Common myeloid progenitor, CD34-positive (primary cell): Measurements from ENCODE around the gene NRL.

ENCODE experiments used
- CTCF ChIA-PET: fragments of 350-600 bp; sonication (Branson Sonifier 250); formaldehyde crosslinking; loops from one replicate; lab custom pipeline; 2021; ENCODE audit warnings: antibody characterized with exemption; lab: Charles Lee
- POLR2A ChIA-PET: fragments of 350-600 bp; sonication (Branson Sonifier 250); formaldehyde crosslinking; loops from one replicate; lab custom pipeline; 2021; ENCODE audit warnings: antibody characterized with exemption; lab: Charles Lee
- DNase-seq, 3 donors: peaks; one replicate each; pipeline versions ENCODE4 v3.0.0 to v3.0.0-alpha.2; 2013
- H3K27ac ChIP-seq, 2 experiments: 1 replicate in 1 of 2; 2 replicates in 1 of 2; pipeline ENCODE4 v1.7.0; 2013; ENCODE audit warnings: inconsistent platforms in 2 of 2, low read length in 2 of 2, mild to moderate bottlenecking in 2 of 2, low read depth in 1 of 2, moderate library complexity in 1 of 2; ENCODE audit not compliant: severe bottlenecking in 2 of 2, insufficient read depth in 1 of 2, poor library complexity in 1 of 2
- H3K27me3 ChIP-seq, 5 experiments: replicated peaks in 2 of 5; 1 replicate in 3 of 5; 2 replicates in 2 of 5; pipeline versions ENCODE4 v1.6.1 to v1.7.0; 2013; ENCODE audit warnings: low read length in 4 of 5, mild to moderate bottlenecking in 2 of 5, moderate library complexity in 2 of 5, inconsistent platforms in 1 of 5; ENCODE audit not compliant: insufficient read depth in 5 of 5, control insufficient read depth in 4 of 5
- H3K36me3 ChIP-seq, 4 experiments: 1 replicate in 2 of 4; 2 replicates in 2 of 4; pipeline versions ENCODE4 v1.6.1 to v1.7.0; 2013; ENCODE audit warnings: low read length in 3 of 4, control low read depth in 1 of 4, mild to moderate bottlenecking in 1 of 4; ENCODE audit not compliant: control insufficient read depth in 4 of 4, insufficient read depth in 4 of 4
- H3K4me1 ChIP-seq, 4 experiments: 1 replicate in 3 of 4; 2 replicates in 1 of 4; pipeline versions ENCODE4 v1.6.1 to v1.7.1; 2013; ENCODE audit warnings: low read length in 3 of 4, mild to moderate bottlenecking in 3 of 4, control low read depth in 1 of 4, inconsistent platforms in 1 of 4, moderate library complexity in 1 of 4; ENCODE audit not compliant: control insufficient read depth in 4 of 4, insufficient read depth in 4 of 4; ENCODE audit errors: control extremely low read depth in 1 of 4
- H3K4me3 ChIP-seq, 7 experiments: 1 replicate in 4 of 7; 2 replicates in 3 of 7; pipeline versions ENCODE4 v1.5.1 to v1.7.0; 2013; ENCODE audit warnings: mild to moderate bottlenecking in 7 of 7, low read length in 6 of 7, moderate library complexity in 6 of 7, inconsistent platforms in 2 of 7, low read depth in 2 of 7, control low read depth in 1 of 7; ENCODE audit not compliant: insufficient read depth in 4 of 7, control insufficient read depth in 1 of 7; ENCODE audit errors: extremely low read depth in 1 of 7
- H3K9me3 ChIP-seq, 5 experiments: 1 replicate in 4 of 5; 2 replicates in 1 of 5; pipeline versions ENCODE4 v1.6.1 to v1.7.1; 2013; ENCODE audit warnings: low read length in 4 of 5, mild to moderate bottlenecking in 2 of 5, inconsistent platforms in 1 of 5, low read depth in 1 of 5, moderate library complexity in 1 of 5; ENCODE audit not compliant: control insufficient read depth in 4 of 5, insufficient read depth in 2 of 5; ENCODE audit errors: control extremely low read depth in 1 of 5
- WGBS: methylation state at CpG from one replicate; pipeline ENCODE4 v1.1.5; 2013; ENCODE audit not compliant: insufficient coverage; 5-methylcytosine and 5-hydroxymethylcytosine counted together

NRL gene

GRCh38 chr14:24129410-24129998 lies 14.8 kb upstream of the NRL start:
- peaks cover 0 to 20% (median 10%) of the 10 kb centered on the region in 4 experiments for H3K4me1 ChIP-seq
- no peaks in the 10 kb centered on the region for H3K27me3 ChIP-seq
- H3K27ac ChIP-seq = no peak overlapping the region
- ChIA-PET POLR2A (interaction anchor here (1.1 kb wide), 1 partner anchor 13 kb away, joined by 3 read pairs; no protein-coding TSS in a partner anchor), CTCF (interaction anchor here (1.6 to 5.7 kb wide), 2 partner anchors 12 to 20 kb away, joined by 4 to 46 read pairs; partner anchors contain the start of genes DCAF11 and NRL)
- WGBS = 96% methylated on average over 6 of the region's 8 CpGs
- peaks cover 0 to 1% (median 0%) of the 10 kb centered on the region in 4 experiments for H3K36me3 ChIP-seq
- H3K9me3 ChIP-seq = no peaks in the 10 kb centered on the region
- DNase-seq = no peak
- no peak overlapping the region for H3K4me3 ChIP-seq

- DNase-seq = no peak
- no peak overlapping the region for H3K4me3 ChIP-seq
- H3K9me3 ChIP-seq = no peaks in the 10 kb centered on the region
- ChIA-PET CTCF (interaction anchor here (1.2 to 3.1 kb wide), 4 partner anchors 9 to 33 kb away, joined by 5 to 18 read pairs (median 8); partner anchors contain the start of genes DCAF11 and NRL), POLR2A (no interaction called here)
- no peak overlapping the region for H3K27ac ChIP-seq
- peaks cover 0 to 16% (median 10%) of the 10 kb centered on the region in 4 experiments for H3K4me1 ChIP-seq
- H3K27me3 ChIP-seq = no peaks in the 10 kb centered on the region
- peaks cover 7 to 19% (median 14%) of the 10 kb centered on the region in 4 experiments for H3K36me3 ChIP-seq
- WGBS = 100% methylated on average over 2 of the region's 2 CpGs
Observed at GRCh38 chr14:24127673-24128072, 12.9 kb upstream of the NRL start.

GRCh38 chr14:24126939-24127338 lies 12.2 kb upstream of the NRL start:
- no peak for DNase-seq
- Histone ChIP-seq H3K9me3 (no peaks in the 10 kb centered on the region), H3K4me3 (no peak overlapping the region), H3K4me1 (peaks cover 0 to 9% (median 4%) of the 10 kb centered on the region in 4 experiments), H3K27ac (no peak overlapping the region), H3K27me3 (no peaks in the 10 kb centered on the region), H3K36me3 (peaks cover 8 to 27% (median 17%) of the 10 kb centered on the region in 4 experiments)
- POLR2A ChIA-PET = interaction anchor here (1.2 kb wide), 1 partner anchor 12 kb away, joined by 7 read pairs; the partner anchor contains the start of genes DCAF11 and NRL
- CTCF ChIA-PET = interaction anchor here (1.2 to 3.1 kb wide), 5 partner anchors 8 to 58 kb away, joined by 4 to 18 read pairs (median 5); partner anchors contain the start of genes DCAF11 and NRL

- DNase-seq = no peak
- CTCF ChIA-PET = interaction anchor here (0.6 to 1.3 kb wide), 4 partner anchors 10 to 107 kb away, joined by 3 read pairs; partner anchors contain the start of gene IRF9
- POLR2A ChIA-PET = interaction anchor here (1.8 kb wide), 1 partner anchor 8 kb away, joined by 5 read pairs; no protein-coding TSS in a partner anchor
- Histone ChIP-seq H3K27me3 (no peaks in the 10 kb centered on the region), H3K4me1 (no peaks in the 10 kb centered on the region), H3K27ac (peak overlapping the region in 1 of 2 experiments; percentile 14), H3K9me3 (no peaks in the 10 kb centered on the region), H3K36me3 (peaks cover 13 to 56% (median 41%) of the 10 kb centered on the region in 4 experiments), H3K4me3 (no peak overlapping the region)
- WGBS = 92% methylated on average over 7 of the region's 9 CpGs
Observed at GRCh38 chr14:24123424-24124417, 9.0 kb upstream of the NRL start.

GRCh38 chr14:24122898-24123297 lies 8.1 kb upstream of the NRL start:
- CTCF ChIA-PET = interaction anchor here (0.6 to 1.3 kb wide), 2 partner anchors 39 to 108 kb away, joined by 3 read pairs; partner anchors contain the start of gene IRF9
- POLR2A ChIA-PET = no interaction called here
- H3K27me3 ChIP-seq = no peaks in the 10 kb centered on the region
- H3K4me1 ChIP-seq = no peaks in the 10 kb centered on the region
- WGBS = 99% methylated on average over 7 of the region's 8 CpGs
- H3K36me3 ChIP-seq = peaks cover 19 to 65% (median 48%) of the 10 kb centered on the region in 4 experiments
- no peak overlapping the region for H3K27ac ChIP-seq
- H3K9me3 ChIP-seq = no peaks in the 10 kb centered on the region
- H3K4me3 ChIP-seq = no peak overlapping the region
- no peak for DNase-seq

- no peak overlapping the region for H3K4me3 ChIP-seq
- no peak overlapping the region for H3K27ac ChIP-seq
- no peaks in the 10 kb centered on the region for H3K9me3 ChIP-seq
- POLR2A ChIA-PET = interaction anchor here (1.0 kb wide), 1 partner anchor 12 kb away, joined by 3 read pairs; no protein-coding TSS in a partner anchor
- H3K36me3 ChIP-seq = peaks cover 22 to 69% (median 53%) of the 10 kb centered on the region in 4 experiments
- DNase-seq = no peak
- CTCF ChIA-PET = interaction anchor here (1.3 kb wide), 1 partner anchor 39 kb away, joined by 3 read pairs; the partner anchor contains the start of gene IRF9
- 94% methylated on average over 3 of the region's 4 CpGs for WGBS
- H3K4me1 ChIP-seq = no peaks in the 10 kb centered on the region
- H3K27me3 ChIP-seq = no peaks in the 10 kb centered on the region
Observed at GRCh38 chr14:24122416-24122815, 7.7 kb upstream of the NRL start.
